Cardiac septum (tissue), 1 donor: ENCODE results near the gene CTPS1. TPM values are rescaled to one million over a fixed set of nuclear protein-coding genes. Genes with fewer than 3 reads are reported as not detected.

ENCODE experiments used
- DNase-seq: peaks from one replicate; pipeline ENCODE4 v3.0.0-alpha.2; 2020; ENCODE audit warnings: low spot score
- intact Hi-C: fragments of 100-400 bp; cut with DNase I; formaldehyde crosslinking; loops from one replicate; pipeline ENCODE4 v1.14.0; 2022
- total RNA-seq: library from RNA; stranded (reverse); fragmentation: NEBNext Ultra II Directional; extraction: Animal tissue kit (Norgen Biotek cat#: 25700); gene quantifications from one replicate; pipeline ENCODE4 v1.2.1, GENCODE V29; 2021
- donor health status: DM: no; HTN: no; CAD: no.

Gene CTPS1
- total RNA-seq, 1 donor from 2014 or later = 8.5 TPM

GRCh38 chr1:41044187-41044586 lies 64.7 kb downstream of the CTPS1 start:
- intact Hi-C loops = loop anchor here (2.0 to 10.0 kb wide), 2 partner anchors 59 to 191 kb away; no protein-coding TSS in a partner anchor
- no peak for DNase-seq

GRCh38 chr1:41045740-41046139 lies 66.2 kb downstream of the CTPS1 start:
- DNase-seq = no peak
- intact Hi-C loops = loop anchor here (2.0 to 10.0 kb wide), 2 partner anchors 57 to 189 kb away; no protein-coding TSS in a partner anchor

- DNase-seq = no peak
- intact Hi-C loops = loop anchor here (10.0 kb wide), 1 partner anchor 188 kb away; no protein-coding TSS in a partner anchor
Observed at GRCh38 chr1:41046347-41046775, 66.9 kb downstream of the CTPS1 start.

- no peak for DNase-seq
- intact Hi-C loops = loop anchor here (10.0 kb wide), 1 partner anchor 186 kb away; no protein-coding TSS in a partner anchor
Observed at GRCh38 chr1:41048540-41048939, 69.0 kb downstream of the CTPS1 start.

GRCh38 chr1:41051022-41051421 lies 71.5 kb downstream of the CTPS1 start:
- DNase-seq = no peak
- intact Hi-C loops = no loop called here

GRCh38 chr1:41053316-41053715 lies 73.8 kb downstream of the CTPS1 start:
- DNase-seq = no peak
- intact Hi-C loops = no loop called here

- intact Hi-C loops = no loop called here
- no peak for DNase-seq
Observed at GRCh38 chr1:41056907-41057306, 77.4 kb downstream of the CTPS1 start.

Other genes starting within 250 kb of the CTPS1 start
- 3.6 TPM for gene KCNQ4, start 195.9 kb upstream of the CTPS1 start, total RNA-seq
- gene CITED4, start 117.3 kb upstream of the CTPS1 start, total RNA-seq = 8.7 TPM
- gene SLFNL1, start 42.0 kb downstream of the CTPS1 start, total RNA-seq = 0.30 TPM